ENCODE data around the gene KIF16B.

Gene KIF16B

DNA sequence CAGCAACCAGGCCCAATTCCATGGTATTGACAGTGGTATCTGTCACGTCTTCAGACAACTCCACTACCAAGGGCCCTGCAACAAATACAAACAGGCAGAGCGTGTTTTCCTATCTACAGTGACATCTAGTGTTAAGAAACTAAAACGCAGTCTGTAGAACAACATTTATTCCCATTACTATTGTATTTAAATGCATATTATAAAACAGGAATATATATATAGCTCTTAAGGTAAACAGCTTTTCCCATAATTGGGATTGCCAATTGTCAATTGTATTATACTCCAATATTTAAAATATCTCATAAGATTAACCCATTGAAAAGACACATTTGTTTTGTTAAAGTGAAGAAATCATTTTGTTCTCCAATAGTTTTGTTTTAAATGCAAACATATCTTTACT, 97.2 kb downstream of the KIF16B start:
- no peaks in the 10 kb centered on the region for H3K9me3 ChIP-seq
- TF ChIP-seq CTCF (IDR thresholded peaks at IDR 0.05): no peak
- H3K4me3 ChIP-seq (ENCODE audit: low read depth in 1 of 2, low read length in 1 of 2): no peak overlapping the region
- H3K27me3 ChIP-seq: no peaks in the 10 kb centered on the region
- no peaks in the 10 kb centered on the region for H3K36me3 ChIP-seq
- no peak overlapping the region for H3K27ac ChIP-seq
- no peaks in the 10 kb centered on the region for H3K4me1 ChIP-seq (ENCODE audit: control insufficient read depth in 1 of 2, insufficient read depth in 1 of 2, low read depth in 1 of 2, low read length in 1 of 2)

DNA sequence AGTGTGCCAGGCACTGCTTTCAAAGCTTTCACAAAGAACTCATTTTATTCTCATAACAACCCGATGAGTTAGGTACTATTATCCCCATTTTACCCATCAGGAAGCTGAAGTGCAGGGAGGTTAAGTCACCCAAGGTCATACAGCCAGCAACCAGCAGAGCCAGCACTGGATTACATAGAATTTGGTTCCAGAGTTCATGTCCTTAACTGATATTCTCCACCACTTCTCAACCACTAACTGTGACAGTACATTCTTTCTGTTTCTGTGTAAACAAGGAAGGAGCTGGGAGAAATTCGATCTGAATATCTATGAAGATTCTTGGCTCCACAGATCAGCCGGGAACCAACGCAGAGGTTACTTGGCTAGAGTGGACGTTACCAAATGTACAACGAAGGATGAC, 98.0 kb downstream of the KIF16B start:
- Histone ChIP-seq H3K4me3 (ENCODE audit: low read depth in 1 of 2, low read length in 1 of 2) (no peak overlapping the region), H3K27ac (no peak overlapping the region), H3K9me3 (no peaks in the 10 kb centered on the region), H3K4me1 (ENCODE audit: control insufficient read depth in 1 of 2, insufficient read depth in 1 of 2, low read depth in 1 of 2, low read length in 1 of 2) (no peaks in the 10 kb centered on the region), H3K36me3 (no peaks in the 10 kb centered on the region), H3K27me3 (no peaks in the 10 kb centered on the region)
- TF ChIP-seq CTCF (IDR thresholded peaks at IDR 0.05): no peak

GRCh38 chr20:16474363-16474762, 98.9 kb downstream of the KIF16B start:
- H3K4me1 ChIP-seq (ENCODE audit: control insufficient read depth in 1 of 2, insufficient read depth in 1 of 2, low read depth in 1 of 2, low read length in 1 of 2): no peaks in the 10 kb centered on the region

DNA sequence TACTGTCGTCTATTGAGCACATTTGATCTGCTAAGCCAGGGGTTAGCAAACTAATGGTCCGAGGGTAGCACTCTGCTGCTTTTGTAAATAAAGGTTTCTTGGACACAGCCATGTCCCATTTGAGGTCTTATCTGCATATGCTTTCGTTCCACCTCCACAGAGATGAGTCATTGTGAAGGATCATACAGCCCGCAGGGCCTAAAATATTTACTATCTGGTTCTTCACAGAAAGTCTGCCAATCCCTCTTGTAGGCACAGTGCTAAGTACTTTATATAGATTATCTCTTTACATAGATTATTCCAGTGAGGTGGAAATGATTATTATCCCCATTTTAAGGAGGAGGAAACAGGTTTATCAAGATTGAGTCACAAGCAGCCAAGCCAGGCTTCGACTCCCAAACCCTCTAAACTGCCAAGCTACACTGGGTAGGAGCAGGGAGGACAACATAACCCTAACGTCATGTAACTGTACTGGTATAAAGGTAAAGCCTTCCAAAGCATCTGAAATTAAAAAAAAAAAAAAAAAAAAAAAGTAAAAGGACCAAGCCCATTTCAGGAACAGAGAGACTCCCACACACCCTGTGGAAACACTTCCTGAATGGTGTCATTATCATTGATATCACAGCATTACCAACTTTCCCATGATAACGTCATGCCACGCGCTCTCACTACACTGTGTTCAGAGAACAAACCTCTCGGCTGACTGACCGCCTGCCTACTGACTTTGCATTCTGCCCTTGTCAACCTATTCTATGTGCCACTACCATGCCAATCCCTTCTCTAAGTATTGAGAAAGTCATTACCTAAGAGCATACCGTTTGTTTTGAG, 101.0 kb downstream of the KIF16B start:
- Histone ChIP-seq H3K4me1 (ENCODE audit: control insufficient read depth in 1 of 2, insufficient read depth in 1 of 2, low read depth in 1 of 2, low read length in 1 of 2) (no peaks in the 10 kb centered on the region), H3K4me3 (ENCODE audit: low read depth in 1 of 2, low read length in 1 of 2) (no peak overlapping the region), H3K36me3 (no peaks in the 10 kb centered on the region), H3K9me3 (no peaks in the 10 kb centered on the region), H3K27ac (no peak overlapping the region), H3K27me3 (no peaks in the 10 kb centered on the region)
- TF ChIP-seq CTCF (IDR thresholded peaks at IDR 0.05): no peak

More at GRCh38 chr20:16474363-16474762, 98.9 kb downstream of the KIF16B start:
- no peaks in the 10 kb centered on the region for H3K27me3 ChIP-seq
- H3K36me3 ChIP-seq: no peaks in the 10 kb centered on the region
- H3K9me3 ChIP-seq: no peaks in the 10 kb centered on the region
- no peak overlapping the region for H3K4me3 ChIP-seq (ENCODE audit: low read depth in 1 of 2, low read length in 1 of 2)
- TF ChIP-seq CTCF (IDR thresholded peaks at IDR 0.05): no peak
- H3K27ac ChIP-seq: no peak overlapping the region

- no peak for TF ChIP-seq CTCF (IDR thresholded peaks at IDR 0.05)
These were observed 103.8 kb downstream of the KIF16B start for GRCh38 chr20:16469395-16469905.

More at GRCh38 chr20:16469395-16469905, 103.8 kb downstream of the KIF16B start:
- no peaks in the 10 kb centered on the region for H3K36me3 ChIP-seq
- H3K9me3 ChIP-seq: no peaks in the 10 kb centered on the region
- H3K27me3 ChIP-seq: no peaks in the 10 kb centered on the region
- H3K4me1 ChIP-seq (ENCODE audit: control insufficient read depth in 1 of 2, insufficient read depth in 1 of 2, low read depth in 1 of 2, low read length in 1 of 2): no peaks in the 10 kb centered on the region
- H3K27ac ChIP-seq: no peak overlapping the region
- no peak overlapping the region for H3K4me3 ChIP-seq (ENCODE audit: low read depth in 1 of 2, low read length in 1 of 2)

Data from neutrophil (primary cell).